ENCODE data around the gene MLYCD.

DNA sequence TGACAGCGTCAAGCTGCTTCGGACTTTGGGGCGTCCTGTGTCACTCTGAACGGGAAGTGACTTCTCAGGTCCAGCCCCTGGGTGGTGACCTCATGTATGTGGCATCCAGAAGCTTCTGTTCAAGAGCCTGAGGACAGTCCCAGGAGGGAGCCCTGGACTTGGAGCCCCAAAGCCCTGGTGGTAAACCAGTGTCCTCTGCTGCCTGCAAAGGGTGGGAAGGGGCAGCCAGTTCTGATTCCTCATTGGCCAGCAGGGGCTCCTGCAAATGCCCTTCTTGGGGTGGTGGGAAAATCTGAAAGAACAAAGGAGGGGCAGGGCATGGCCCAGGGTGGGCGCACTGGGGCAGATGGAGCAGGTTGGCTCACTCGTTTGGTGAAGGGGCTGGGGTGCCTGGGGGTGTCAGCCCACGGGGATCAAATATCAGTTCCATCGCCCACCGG is 55.7 kb downstream of the MLYCD start:
- TF ChIP-seq, protein P1, sequence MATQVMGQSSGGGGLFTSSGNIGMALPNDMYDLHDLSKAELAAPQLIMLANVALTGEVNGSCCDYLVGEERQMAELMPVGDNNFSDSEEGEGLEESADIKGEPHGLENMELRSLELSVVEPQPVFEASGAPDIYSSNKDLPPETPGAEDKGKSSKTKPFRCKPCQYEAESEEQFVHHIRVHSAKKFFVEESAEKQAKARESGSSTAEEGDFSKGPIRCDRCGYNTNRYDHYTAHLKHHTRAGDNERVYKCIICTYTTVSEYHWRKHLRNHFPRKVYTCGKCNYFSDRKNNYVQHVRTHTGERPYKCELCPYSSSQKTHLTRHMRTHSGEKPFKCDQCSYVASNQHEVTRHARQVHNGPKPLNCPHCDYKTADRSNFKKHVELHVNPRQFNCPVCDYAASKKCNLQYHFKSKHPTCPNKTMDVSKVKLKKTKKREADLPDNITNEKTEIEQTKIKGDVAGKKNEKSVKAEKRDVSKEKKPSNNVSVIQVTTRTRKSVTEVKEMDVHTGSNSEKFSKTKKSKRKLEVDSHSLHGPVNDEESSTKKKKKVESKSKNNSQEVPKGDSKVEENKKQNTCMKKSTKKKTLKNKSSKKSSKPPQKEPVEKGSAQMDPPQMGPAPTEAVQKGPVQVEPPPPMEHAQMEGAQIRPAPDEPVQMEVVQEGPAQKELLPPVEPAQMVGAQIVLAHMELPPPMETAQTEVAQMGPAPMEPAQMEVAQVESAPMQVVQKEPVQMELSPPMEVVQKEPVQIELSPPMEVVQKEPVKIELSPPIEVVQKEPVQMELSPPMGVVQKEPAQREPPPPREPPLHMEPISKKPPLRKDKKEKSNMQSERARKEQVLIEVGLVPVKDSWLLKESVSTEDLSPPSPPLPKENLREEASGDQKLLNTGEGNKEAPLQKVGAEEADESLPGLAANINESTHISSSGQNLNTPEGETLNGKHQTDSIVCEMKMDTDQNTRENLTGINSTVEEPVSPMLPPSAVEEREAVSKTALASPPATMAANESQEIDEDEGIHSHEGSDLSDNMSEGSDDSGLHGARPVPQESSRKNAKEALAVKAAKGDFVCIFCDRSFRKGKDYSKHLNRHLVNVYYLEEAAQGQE (IDR thresholded peaks at IDR 0.05; ENCODE audit: borderline replicate concordance) = no peak
- TF ChIP-seq, protein P2, sequence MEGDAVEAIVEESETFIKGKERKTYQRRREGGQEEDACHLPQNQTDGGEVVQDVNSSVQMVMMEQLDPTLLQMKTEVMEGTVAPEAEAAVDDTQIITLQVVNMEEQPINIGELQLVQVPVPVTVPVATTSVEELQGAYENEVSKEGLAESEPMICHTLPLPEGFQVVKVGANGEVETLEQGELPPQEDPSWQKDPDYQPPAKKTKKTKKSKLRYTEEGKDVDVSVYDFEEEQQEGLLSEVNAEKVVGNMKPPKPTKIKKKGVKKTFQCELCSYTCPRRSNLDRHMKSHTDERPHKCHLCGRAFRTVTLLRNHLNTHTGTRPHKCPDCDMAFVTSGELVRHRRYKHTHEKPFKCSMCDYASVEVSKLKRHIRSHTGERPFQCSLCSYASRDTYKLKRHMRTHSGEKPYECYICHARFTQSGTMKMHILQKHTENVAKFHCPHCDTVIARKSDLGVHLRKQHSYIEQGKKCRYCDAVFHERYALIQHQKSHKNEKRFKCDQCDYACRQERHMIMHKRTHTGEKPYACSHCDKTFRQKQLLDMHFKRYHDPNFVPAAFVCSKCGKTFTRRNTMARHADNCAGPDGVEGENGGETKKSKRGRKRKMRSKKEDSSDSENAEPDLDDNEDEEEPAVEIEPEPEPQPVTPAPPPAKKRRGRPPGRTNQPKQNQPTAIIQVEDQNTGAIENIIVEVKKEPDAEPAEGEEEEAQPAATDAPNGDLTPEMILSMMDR (IDR thresholded peaks at IDR 0.05; ENCODE audit: poor library complexity, severe bottlenecking) = no peak
- TF ChIP-seq SMC3 (conservative IDR thresholded peaks at IDR 0.05; ENCODE audit: poor library complexity) = no peak

All from neural cell (in vitro differentiated cells).